Fibroblast of pulmonary artery (primary cell): ENCODE data around the gene NUDT3.

Experiments used
- DNase-seq: peaks from one replicate; pipeline ENCODE4 v3.0.0-alpha.2; 2010; ENCODE audit warnings: low read depth
- H3K4me3 ChIP-seq: replicated peaks from 2 replicates; pipeline ENCODE4 v1.5.1; 2011; ENCODE audit warnings: low read depth, mild to moderate bottlenecking, control low read depth, low read length, moderate library complexity
- TF ChIP-seq, protein P1 (sequence below): IDR thresholded peaks from 2 replicates; pipeline ENCODE4 v1.5.1; 2011; ENCODE audit warnings: mild to moderate bottlenecking, control low read depth, low read length, inconsistent platforms; ENCODE audit errors: missing control alignments

NUDT3 gene

DNA sequence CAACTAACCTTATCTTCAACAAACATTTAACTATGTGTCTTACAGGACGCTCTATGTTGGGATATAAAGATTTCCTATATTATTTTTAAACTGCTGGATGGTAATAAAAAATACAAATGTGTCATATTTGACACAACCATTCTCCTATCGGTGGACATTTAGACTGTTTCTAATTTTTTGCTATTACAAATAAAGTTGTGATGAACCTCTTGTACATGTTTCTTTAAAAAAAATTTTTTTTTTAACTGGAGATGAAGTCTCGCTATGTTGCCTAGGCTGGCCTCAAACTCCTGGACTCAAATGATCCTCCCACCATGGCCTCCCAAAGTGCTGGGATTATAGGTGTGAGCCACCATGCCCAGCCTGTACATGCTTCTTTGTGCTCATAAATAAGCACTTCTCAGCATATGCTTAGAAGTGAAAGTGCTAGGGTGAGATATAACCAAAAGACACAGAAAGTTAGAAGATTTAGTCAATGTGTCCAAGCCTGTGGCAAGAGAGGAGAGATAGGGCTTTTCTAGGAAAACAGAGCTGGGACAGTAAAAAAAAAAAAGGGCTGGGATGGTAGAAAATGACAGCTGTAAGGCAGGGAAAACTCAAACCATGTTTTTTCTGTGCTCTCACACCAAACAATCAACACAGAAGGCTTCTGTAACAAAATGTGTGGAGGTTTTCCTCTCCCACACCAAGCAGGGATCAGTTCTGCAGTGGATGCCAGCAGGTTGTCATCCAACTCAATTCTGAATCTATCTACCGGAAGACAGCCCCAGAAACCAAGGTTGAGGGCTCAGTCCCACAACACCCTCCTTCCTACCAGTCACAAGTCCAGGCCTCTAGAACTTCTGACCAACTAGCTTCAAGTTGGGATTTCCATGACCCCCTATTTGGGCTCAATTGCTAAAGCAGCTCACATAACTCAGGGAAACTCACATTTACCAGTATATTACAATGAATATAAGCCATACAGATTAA is 73.7 kb downstream of the NUDT3 start:
- TF ChIP-seq, protein P1, sequence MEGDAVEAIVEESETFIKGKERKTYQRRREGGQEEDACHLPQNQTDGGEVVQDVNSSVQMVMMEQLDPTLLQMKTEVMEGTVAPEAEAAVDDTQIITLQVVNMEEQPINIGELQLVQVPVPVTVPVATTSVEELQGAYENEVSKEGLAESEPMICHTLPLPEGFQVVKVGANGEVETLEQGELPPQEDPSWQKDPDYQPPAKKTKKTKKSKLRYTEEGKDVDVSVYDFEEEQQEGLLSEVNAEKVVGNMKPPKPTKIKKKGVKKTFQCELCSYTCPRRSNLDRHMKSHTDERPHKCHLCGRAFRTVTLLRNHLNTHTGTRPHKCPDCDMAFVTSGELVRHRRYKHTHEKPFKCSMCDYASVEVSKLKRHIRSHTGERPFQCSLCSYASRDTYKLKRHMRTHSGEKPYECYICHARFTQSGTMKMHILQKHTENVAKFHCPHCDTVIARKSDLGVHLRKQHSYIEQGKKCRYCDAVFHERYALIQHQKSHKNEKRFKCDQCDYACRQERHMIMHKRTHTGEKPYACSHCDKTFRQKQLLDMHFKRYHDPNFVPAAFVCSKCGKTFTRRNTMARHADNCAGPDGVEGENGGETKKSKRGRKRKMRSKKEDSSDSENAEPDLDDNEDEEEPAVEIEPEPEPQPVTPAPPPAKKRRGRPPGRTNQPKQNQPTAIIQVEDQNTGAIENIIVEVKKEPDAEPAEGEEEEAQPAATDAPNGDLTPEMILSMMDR: no peak
- H3K4me3 ChIP-seq: no peak overlapping the region
- DNase-seq: no peak

DNA sequence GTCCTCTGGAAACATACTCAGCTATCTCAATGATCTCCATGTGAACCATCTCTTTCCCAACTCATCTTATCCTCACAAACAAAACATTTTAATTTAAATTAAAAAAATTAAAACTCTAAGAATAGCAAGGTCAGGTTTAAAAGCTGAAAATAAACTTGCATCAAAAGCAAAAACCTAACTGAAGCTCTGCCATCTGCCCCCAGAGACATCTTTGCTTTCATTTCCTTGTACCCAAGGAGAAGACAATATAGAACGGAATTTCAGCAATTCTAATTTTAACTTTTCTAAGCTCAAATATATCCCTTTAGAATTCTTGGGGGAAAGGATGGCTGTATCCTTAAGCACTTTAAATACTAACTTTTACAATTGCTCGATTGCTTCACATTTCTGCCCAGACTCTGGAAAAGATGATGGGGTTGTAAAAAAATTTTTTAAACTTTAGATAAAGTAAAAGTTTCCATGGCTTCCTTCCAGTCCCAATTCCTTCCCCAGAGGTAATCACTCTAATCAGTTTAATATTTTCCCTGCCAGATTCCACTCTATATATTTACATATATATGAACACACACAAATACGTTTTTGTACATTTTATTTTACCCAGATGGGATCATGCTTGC is 74.5 kb downstream of the NUDT3 start:
- H3K4me3 ChIP-seq: no peak overlapping the region
- peak; percentile 51 for DNase-seq
- TF ChIP-seq, protein P1: no peak

DNA sequence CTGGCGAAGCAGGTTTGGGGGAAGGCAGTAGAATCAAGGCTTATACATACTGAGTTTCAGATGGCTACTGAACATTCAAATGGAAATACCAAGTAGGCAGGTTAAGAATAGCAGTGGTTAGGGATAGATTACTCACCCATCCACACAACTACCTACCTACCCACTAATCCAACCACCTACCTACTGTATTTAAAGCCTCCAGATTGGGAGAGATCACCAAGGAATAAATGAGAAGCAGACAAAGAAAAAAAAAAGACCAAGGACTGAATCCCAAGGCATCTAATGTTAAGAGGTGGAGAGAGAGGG is 75.3 kb downstream of the NUDT3 start:
- no peak overlapping the region for H3K4me3 ChIP-seq
- TF ChIP-seq, protein P1: no peak
- no peak for DNase-seq

DNA sequence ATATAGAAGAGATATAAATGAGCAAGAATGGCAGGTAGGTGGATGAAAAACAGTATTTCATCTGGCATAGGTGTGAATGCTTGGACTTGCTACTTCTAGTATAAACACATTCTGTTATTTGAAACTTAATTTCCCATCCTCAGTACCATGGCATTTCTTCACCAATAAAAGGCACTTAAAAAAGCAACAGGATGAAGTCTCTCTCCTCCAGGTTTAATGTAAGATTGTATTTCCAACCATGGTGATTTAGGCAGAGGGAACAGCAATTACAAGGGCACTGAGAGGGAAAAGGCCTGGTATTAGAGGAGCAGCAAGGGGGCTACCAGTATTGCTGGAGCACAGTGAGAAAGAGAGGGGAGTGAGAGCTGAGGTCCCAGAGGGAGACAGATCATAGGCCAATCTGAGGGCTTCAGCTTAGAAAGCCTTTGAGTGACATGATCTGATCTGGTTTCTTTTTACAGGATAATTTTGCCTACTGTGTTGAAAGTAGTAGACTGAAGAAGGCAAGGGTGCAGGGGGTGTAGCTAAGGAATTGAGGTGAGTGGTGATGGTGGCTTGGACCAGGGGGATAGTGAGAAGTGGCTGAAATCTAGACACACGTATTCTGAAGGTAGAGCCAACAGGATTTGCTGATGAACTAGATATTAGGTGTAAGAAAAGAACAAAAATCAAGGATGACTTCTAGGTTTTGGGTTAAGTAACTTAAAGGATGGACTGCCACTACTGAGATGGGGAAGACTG is 75.9 kb downstream of the NUDT3 start:
- no peak for DNase-seq
- TF ChIP-seq, protein P1: no peak

DNA sequence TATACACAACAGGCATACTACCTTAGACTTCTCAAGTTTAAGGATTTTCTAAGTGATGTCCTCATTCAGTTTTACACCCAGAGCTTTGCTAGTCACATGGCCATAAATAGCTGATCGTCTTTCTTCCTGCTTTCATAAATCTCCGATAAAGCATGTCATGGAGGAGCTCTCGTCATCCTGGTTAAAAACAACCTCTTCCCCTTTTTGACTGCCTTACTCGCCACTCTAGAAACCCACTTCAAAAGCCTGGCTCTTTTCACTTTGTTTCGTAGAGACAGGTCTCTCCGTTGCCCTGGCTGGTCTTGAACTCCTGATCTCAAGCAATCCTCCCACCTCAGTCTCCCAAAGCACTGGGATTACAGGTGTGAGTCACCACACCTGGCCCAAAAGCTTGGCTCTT is 76.7 kb downstream of the NUDT3 start:
- no peak overlapping the region for H3K4me3 ChIP-seq
- no peak for DNase-seq
- TF ChIP-seq, protein P1: no peak

More for the DNA sequence above, 75.9 kb downstream of the NUDT3 start:
- H3K4me3 ChIP-seq: no peak overlapping the region

DNA sequence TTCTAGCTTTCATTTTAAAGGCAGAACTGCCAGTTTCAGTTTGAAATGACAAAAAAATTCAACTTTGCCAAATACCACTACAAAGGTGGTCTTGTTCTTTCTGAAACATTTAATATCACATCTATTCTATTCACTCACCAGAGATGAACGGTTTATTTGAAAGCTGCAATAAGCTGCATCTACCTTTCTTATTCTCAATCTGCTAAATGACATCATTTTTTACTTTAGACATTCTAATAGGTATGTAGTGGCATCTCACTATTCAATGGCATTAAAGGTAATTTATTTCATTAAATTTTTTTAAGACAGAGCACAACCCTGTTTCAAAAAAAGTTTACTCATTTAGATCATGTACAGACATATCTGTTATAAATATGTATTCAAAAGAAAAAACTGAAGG is 77.2 kb downstream of the NUDT3 start:
- DNase-seq: no peak
- TF ChIP-seq, protein P1: no peak
- no peak overlapping the region for H3K4me3 ChIP-seq
